DLD1 (cell line): ENCODE results near the gene RNF150.

Source experiments
- in situ Hi-C: cut with HindIII; loops from 2 replicates; pipeline ENCODE4 v1.10.0; 2017; ENCODE audit warnings: low sequenced_read_pairs

The RNF150 gene

GRCh38 chr4:140930011-140930410 is 203.3 kb downstream of the RNF150 start:
- in situ Hi-C loops = no loop called here

GRCh38 chr4:140928880-140929279 is 204.4 kb downstream of the RNF150 start:
- in situ Hi-C loops = no loop called here

GRCh38 chr4:140926672-140927071 is 206.6 kb downstream of the RNF150 start:
- in situ Hi-C loops = no loop called here

- in situ Hi-C loops = no loop called here
Observed at GRCh38 chr4:140925417-140925816, 207.9 kb downstream of the RNF150 start.

- in situ Hi-C loops = no loop called here
Observed at GRCh38 chr4:140924761-140925392, 208.4 kb downstream of the RNF150 start.

GRCh38 chr4:140906993-140907962 is 226.0 kb downstream of the RNF150 start:
- in situ Hi-C loops = no loop called here

GRCh38 chr4:140904904-140905303 is 228.4 kb downstream of the RNF150 start:
- in situ Hi-C loops = no loop called here

- in situ Hi-C loops = no loop called here
Observed at GRCh38 chr4:140903522-140904475, 229.5 kb downstream of the RNF150 start.

GRCh38 chr4:140901736-140902336 is 231.4 kb downstream of the RNF150 start:
- in situ Hi-C loops = no loop called here

- in situ Hi-C loops = loop anchor here (25.0 kb wide), 1 partner anchor 532 kb away; the partner anchor contains the start of gene SCOC
Observed at GRCh38 chr4:140893939-140894338, 239.3 kb downstream of the RNF150 start.

GRCh38 chr4:140888054-140888453 is 245.2 kb downstream of the RNF150 start:
- in situ Hi-C loops = loop anchor here (25.0 kb wide), 1 partner anchor 526 kb away; the partner anchor contains the start of gene SCOC

- in situ Hi-C loops = loop anchor here (25.0 kb wide), 1 partner anchor 525 kb away; the partner anchor contains the start of gene SCOC
Observed at GRCh38 chr4:140887467-140887866, 245.8 kb downstream of the RNF150 start.

GRCh38 chr4:140884431-140885058 is 248.7 kb downstream of the RNF150 start:
- in situ Hi-C loops = loop anchor here (25.0 kb wide), 1 partner anchor 522 kb away; the partner anchor contains the start of gene SCOC

- in situ Hi-C loops = loop anchor here (25.0 kb wide), 1 partner anchor 515 kb away; the partner anchor contains the start of gene SCOC
Observed at GRCh38 chr4:140877781-140878180, 255.5 kb downstream of the RNF150 start.

- in situ Hi-C loops = loop anchor here (25.0 kb wide), 1 partner anchor 514 kb away; the partner anchor contains the start of gene SCOC
Observed at GRCh38 chr4:140876615-140877364, 256.5 kb downstream of the RNF150 start.

GRCh38 chr4:140875746-140876452 is 257.4 kb downstream of the RNF150 start:
- in situ Hi-C loops = loop anchor here (25.0 kb wide), 1 partner anchor 514 kb away; the partner anchor contains the start of gene SCOC

- in situ Hi-C loops = no loop called here
Observed at GRCh38 chr4:140874056-140874455, 259.2 kb downstream of the RNF150 start.

- in situ Hi-C loops = no loop called here
Observed at GRCh38 chr4:140871368-140871767, 261.9 kb downstream of the RNF150 start.
